Ascending aorta (tissue), 2 donors: ENCODE data around the gene VPS16. TPM values are rescaled to one million over a fixed set of nuclear protein-coding genes. Genes with fewer than 3 reads are reported as not detected.

ENCODE experiments used
- DNase-seq, 2 donors: peaks; one replicate each; pipeline ENCODE4 v3.0.0-alpha.2; 2019; ENCODE audit warnings: low spot score in 2 of 2
- H3K27ac ChIP-seq, 2 donors: fragments of 200-600 bp; sonication (generic); one replicate each; pipeline ENCODE4 v1.5.1; 2016 to 2017; ENCODE audit warnings: mild to moderate bottlenecking in 1 of 2
- H3K27me3 ChIP-seq: fragments of 200-600 bp; sonication (generic); one replicate; pipeline ENCODE4 v1.5.1; 2017
- H3K36me3 ChIP-seq, 2 donors: fragments of 200-600 bp; sonication (generic); one replicate each; pipeline ENCODE4 v1.5.1; 2016
- H3K4me1 ChIP-seq, 2 donors: fragments of 200-600 bp; sonication (generic); one replicate each; pipeline ENCODE4 v1.5.1; 2016 to 2017; ENCODE audit warnings: mild to moderate bottlenecking in 1 of 2
- H3K4me3 ChIP-seq, 2 donors: fragments of 200-600 bp; sonication (generic); one replicate each; pipeline ENCODE4 v1.5.1; 2016 to 2017; ENCODE audit warnings: mild to moderate bottlenecking in 1 of 2
- H3K9me3 ChIP-seq, 2 donors: fragments of 200-600 bp; sonication (generic); one replicate each; pipeline ENCODE4 v1.5.1; 2016
- CTCF ChIP-seq, 3 experiments: fragments of 200-600 bp in 2 of 3; fragments of 450-650 bp in 1 of 3; sonication (generic) in 2 of 3; IDR thresholded peaks; one replicate each; pipeline ENCODE4 v1.5.1; 2016 to 2019; ENCODE audit warnings: antibody characterized with exemption in 3 of 3, mild to moderate bottlenecking in 1 of 3, moderate library complexity in 1 of 3
- intact Hi-C: fragments of 100-400 bp; cut with DNase I; formaldehyde crosslinking; loops from one replicate; pipeline ENCODE4 v1.15.1; 2023
- total RNA-seq: library from RNA; depleted of rRNA; stranded (reverse); fragments of >200 nt; gene quantifications from one replicate; pipeline ENCODE4 v1.1.0, GENCODE V29; 2016

VPS16 gene
- total RNA-seq, 1 donor from 2014 or later = 61.1 TPM

GRCh38 chr20:2864626-2865025, 24.1 kb downstream of the VPS16 start:
- Histone ChIP-seq H3K4me1 (no peaks in the 10 kb centered on the region), H3K27me3 (no peaks in the 10 kb centered on the region), H3K27ac (no peak overlapping the region), H3K4me3 (no peak overlapping the region), H3K36me3 (peaks cover 58 to 62% of the 10 kb centered on the region in 2 donors), H3K9me3 (no peaks in the 10 kb centered on the region)
- TF ChIP-seq CTCF (IDR thresholded peaks at IDR 0.05) = no peak
- intact Hi-C loops = no loop called here
- no peak for DNase-seq

- TF ChIP-seq CTCF (IDR thresholded peaks at IDR 0.05) = no peak
- DNase-seq = no peak
- Histone ChIP-seq H3K36me3 (peaks cover 58 to 62% of the 10 kb centered on the region in 2 donors), H3K27ac (no peak overlapping the region), H3K4me1 (no peaks in the 10 kb centered on the region), H3K4me3 (no peak overlapping the region), H3K9me3 (no peaks in the 10 kb centered on the region), H3K27me3 (no peaks in the 10 kb centered on the region)
- intact Hi-C loops = no loop called here
Measured at GRCh38 chr20:2865101-2865500, 24.6 kb downstream of the VPS16 start.

GRCh38 chr20:2865630-2866029, 25.1 kb downstream of the VPS16 start:
- DNase-seq = no peak
- Histone ChIP-seq H3K27me3 (no peaks in the 10 kb centered on the region), H3K4me3 (no peak overlapping the region), H3K36me3 (peaks cover 56 to 57% of the 10 kb centered on the region in 2 donors), H3K4me1 (no peaks in the 10 kb centered on the region), H3K9me3 (no peaks in the 10 kb centered on the region), H3K27ac (no peak overlapping the region)
- intact Hi-C loops = loop anchor here (1.0 kb wide), 1 partner anchor 22 kb away; no protein-coding TSS in a partner anchor
- no peak for TF ChIP-seq CTCF (IDR thresholded peaks at IDR 0.05)

GRCh38 chr20:2866236-2866635, 25.7 kb downstream of the VPS16 start:
- no peak for TF ChIP-seq CTCF (IDR thresholded peaks at IDR 0.05)
- no peaks in the 10 kb centered on the region for H3K27me3 ChIP-seq
- H3K4me3 ChIP-seq = no peak overlapping the region
- H3K36me3 ChIP-seq = peaks cover 50 to 51% of the 10 kb centered on the region in 2 donors
- no peaks in the 10 kb centered on the region for H3K4me1 ChIP-seq
- DNase-seq = no peak
- no peak overlapping the region for H3K27ac ChIP-seq
- intact Hi-C loops = loop anchor here (1.0 kb wide), 1 partner anchor 23 kb away; no protein-coding TSS in a partner anchor
- H3K9me3 ChIP-seq = no peaks in the 10 kb centered on the region

GRCh38 chr20:2867081-2867864, 26.7 kb downstream of the VPS16 start:
- Histone ChIP-seq H3K4me3 (no peak overlapping the region), H3K27ac (no peak overlapping the region), H3K9me3 (no peaks in the 10 kb centered on the region), H3K36me3 (peaks cover 40 to 41% of the 10 kb centered on the region in 2 donors), H3K27me3 (no peaks in the 10 kb centered on the region), H3K4me1 (peaks cover 2 to 3% of the 10 kb centered on the region in 2 donors)
- intact Hi-C loops = no loop called here
- DNase-seq = no peak
- no peak for TF ChIP-seq CTCF (IDR thresholded peaks at IDR 0.05)
